SK-N-MC (cell line): ENCODE data around the gene ALDH16A1.

Experiments
- EZH2 ChIP-seq: fragments of 200-600 bp; sonication (generic); IDR thresholded peaks from one replicate; pipeline ENCODE4 v1.6.1; 2017; ENCODE audit warnings: antibody characterized with exemption
- FOXP2 ChIP-seq: optimal IDR thresholded peaks from 2 replicates; pipeline ENCODE3; 2011; ENCODE audit warnings: mild to moderate bottlenecking, moderate library complexity; ENCODE audit not compliant: insufficient read depth; ENCODE audit errors: extremely low read length, control extremely low read depth
- POLR2AphosphoS5 ChIP-seq: IDR thresholded peaks from 2 replicates; pipeline ENCODE4 v1.6.1; 2012; ENCODE audit warnings: mild to moderate bottlenecking, low read depth, low read length, borderline replicate concordance

DNA sequence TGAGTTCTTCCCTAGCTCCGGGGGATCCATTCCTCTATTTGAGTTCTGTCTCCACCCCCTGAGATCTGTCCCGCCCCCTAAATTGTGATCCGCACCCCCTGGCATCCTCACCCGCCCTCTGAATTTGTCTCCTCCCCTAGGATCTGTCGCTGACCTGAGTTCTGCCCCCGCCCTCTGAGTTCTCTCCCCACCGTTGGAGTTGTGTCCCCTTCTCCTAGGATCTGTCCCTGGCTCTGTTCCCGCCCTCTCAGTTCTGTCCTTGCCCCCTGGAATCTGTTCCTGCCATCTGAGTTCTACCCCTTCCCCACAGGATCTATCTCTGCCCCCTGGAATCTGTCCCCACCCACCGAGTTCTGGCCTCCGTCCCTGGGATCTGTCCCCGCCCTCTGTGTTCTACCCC, 10.7 kb upstream of the ALDH16A1 start:
- no peak for TF ChIP-seq POLR2AphosphoS5
- TF ChIP-seq EZH2 = no peak
- no peak for TF ChIP-seq FOXP2
